Thoracic aorta (tissue), 2 donors: ENCODE measurements around the gene ZSCAN1. TPM values are rescaled to one million over a fixed set of nuclear protein-coding genes. Genes with fewer than 3 reads are reported as not detected.

ENCODE experiments used
- ATAC-seq: fragments of 150-250 bp; one replicate; pipeline ENCODE4 v1.8.0; 2017; ENCODE audit warnings: low read depth; ENCODE audit not compliant: insufficient number of reproducible peaks, low FRiP score
- DNase-seq: peaks from one replicate; pipeline ENCODE4 v3.0.0-alpha.2; 2020; ENCODE audit warnings: low spot score
- H3K27ac ChIP-seq, 2 donors: fragments of 200-600 bp; sonication (generic); 1 replicate in 1 of 2; 2 replicates in 1 of 2; pipeline ENCODE4 v1.5.1; 2016; ENCODE audit warnings: mild to moderate bottlenecking in 2 of 2, moderate library complexity in 2 of 2
- H3K27me3 ChIP-seq: fragments of 200-600 bp; sonication (generic); replicated peaks from 2 replicates; pipeline ENCODE4 v1.6.0; 2016; ENCODE audit warnings: mild to moderate bottlenecking; ENCODE audit not compliant: insufficient read depth
- H3K36me3 ChIP-seq: fragments of 200-600 bp; sonication (generic); one replicate; pipeline ENCODE4 v1.5.1; 2016
- H3K4me1 ChIP-seq, 2 donors: fragments of 200-600 bp; sonication (generic); 1 replicate in 1 of 2; 2 replicates in 1 of 2; pipeline versions ENCODE4 v1.5.1 to v1.6.0; 2016; ENCODE audit warnings: low read depth in 2 of 2, mild to moderate bottlenecking in 1 of 2; ENCODE audit not compliant: control insufficient read depth in 1 of 2
- H3K4me3 ChIP-seq: fragments of 200-600 bp; sonication (generic); 2 replicates; pipeline ENCODE4 v1.5.1; 2016; ENCODE audit warnings: mild to moderate bottlenecking
- H3K9me3 ChIP-seq: fragments of 200-600 bp; sonication (generic); 2 replicates; pipeline ENCODE4 v1.5.1; 2016
- total RNA-seq, 2 donors: library from RNA; depleted of rRNA; stranded (reverse); fragments of >200 nt; gene quantifications; one replicate each; pipeline versions ENCODE4 v1.1.0 to v1.2.3, GENCODE V29; 2016
- TF ChIP-seq, protein P1 (sequence below): fragments of 200-600 bp; sonication (generic); IDR thresholded peaks from one replicate; pipeline ENCODE4 v1.5.1; 2019; ENCODE audit warnings: antibody characterized with exemption

The ZSCAN1 gene
- total RNA-seq, 2 donors from 2014 or later = not detected

DNA sequence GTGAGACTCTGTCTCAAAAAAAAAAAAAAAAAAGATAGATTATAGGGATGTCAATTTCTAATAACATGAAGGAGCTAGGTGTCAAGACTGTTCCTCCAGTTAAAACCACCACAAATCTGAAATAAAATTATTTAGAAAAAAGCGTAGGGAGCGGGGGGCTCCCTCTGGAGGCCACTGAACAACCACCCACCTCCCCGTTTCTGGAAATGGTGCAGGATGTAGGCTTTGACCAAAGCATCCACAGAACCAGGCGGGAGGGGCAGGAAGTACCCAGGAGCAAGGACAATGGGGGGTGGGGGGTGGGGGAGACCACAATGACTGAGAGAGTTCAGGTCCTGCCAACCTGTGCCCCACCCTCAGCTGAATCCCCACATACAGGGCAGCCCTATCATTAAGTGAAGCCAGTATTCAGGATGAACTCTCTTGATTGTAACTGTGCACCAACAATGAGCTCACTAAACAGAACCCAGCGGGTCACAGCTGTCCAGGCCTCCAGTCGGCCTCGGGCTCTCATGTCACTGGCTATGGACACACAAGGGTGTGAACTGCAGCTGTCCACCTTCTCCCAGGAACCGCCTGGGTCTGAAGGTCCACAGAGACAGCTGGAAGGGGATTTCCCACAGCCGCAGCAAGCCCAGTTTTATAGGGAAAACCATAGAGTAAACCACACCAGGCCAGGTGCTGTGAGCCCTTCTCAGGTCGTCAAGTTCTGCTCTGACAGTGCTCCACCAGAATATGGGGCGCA is 57.6 kb downstream of the ZSCAN1 start:
- no peak for ATAC-seq
- Histone ChIP-seq H3K27ac (no peak overlapping the region), H3K27me3 (no peaks in the 10 kb centered on the region), H3K36me3 (peaks cover 27% of the 10 kb centered on the region), H3K4me3 (no peak overlapping the region), H3K9me3 (peaks cover 20% of the 10 kb centered on the region), H3K4me1 (no peaks in the 10 kb centered on the region)
- TF ChIP-seq, protein P1, sequence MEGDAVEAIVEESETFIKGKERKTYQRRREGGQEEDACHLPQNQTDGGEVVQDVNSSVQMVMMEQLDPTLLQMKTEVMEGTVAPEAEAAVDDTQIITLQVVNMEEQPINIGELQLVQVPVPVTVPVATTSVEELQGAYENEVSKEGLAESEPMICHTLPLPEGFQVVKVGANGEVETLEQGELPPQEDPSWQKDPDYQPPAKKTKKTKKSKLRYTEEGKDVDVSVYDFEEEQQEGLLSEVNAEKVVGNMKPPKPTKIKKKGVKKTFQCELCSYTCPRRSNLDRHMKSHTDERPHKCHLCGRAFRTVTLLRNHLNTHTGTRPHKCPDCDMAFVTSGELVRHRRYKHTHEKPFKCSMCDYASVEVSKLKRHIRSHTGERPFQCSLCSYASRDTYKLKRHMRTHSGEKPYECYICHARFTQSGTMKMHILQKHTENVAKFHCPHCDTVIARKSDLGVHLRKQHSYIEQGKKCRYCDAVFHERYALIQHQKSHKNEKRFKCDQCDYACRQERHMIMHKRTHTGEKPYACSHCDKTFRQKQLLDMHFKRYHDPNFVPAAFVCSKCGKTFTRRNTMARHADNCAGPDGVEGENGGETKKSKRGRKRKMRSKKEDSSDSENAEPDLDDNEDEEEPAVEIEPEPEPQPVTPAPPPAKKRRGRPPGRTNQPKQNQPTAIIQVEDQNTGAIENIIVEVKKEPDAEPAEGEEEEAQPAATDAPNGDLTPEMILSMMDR = no peak
- no peak for DNase-seq

DNA sequence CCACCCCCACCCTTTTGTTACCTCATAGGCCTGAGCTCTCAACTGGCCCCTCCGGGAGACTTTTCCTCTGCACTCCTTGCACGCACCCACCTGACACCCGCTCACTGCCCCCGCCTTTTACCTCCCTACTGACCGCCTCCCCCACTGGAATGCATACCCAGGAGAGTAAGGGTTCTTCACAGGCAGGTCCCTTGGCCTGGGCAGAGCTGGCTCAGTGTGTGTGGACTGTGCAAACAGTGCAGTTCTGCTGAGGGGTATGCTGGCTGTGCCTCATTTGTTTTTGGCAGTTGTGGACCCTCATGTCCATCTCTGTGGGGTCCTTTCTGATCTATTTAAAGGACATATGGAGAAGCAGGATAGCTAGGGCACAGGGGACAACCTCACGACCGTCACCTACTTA is 59.2 kb downstream of the ZSCAN1 start:
- TF ChIP-seq, protein P1 = no peak

DNA sequence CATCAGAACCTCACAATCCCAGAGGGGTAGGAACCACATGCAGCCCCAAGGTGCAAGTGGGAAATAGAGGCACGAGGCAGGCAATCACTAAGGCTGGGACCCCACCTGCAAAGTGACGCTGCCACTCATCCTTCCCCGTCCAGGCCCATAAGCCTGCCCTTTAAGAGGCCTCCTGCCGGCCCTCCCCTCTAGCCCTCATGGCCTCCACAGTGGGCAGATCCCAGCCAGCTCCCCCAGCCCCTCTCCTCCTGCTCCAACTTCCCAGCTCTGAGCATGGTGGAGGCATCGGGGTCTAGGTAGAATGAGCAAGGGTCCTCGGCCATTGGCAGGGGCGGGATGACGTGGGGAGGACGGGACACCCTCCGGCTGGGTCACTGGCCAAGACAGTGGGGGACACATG is 61.5 kb downstream of the ZSCAN1 start:
- H3K27me3 ChIP-seq = no peaks in the 10 kb centered on the region
- DNase-seq (no peak), ATAC-seq (no peak)
- H3K4me3 ChIP-seq = no peak overlapping the region
- H3K9me3 ChIP-seq = peaks cover 6% of the 10 kb centered on the region
- TF ChIP-seq, protein P1 = no peak
- peaks cover 3% of the 10 kb centered on the region for H3K36me3 ChIP-seq
- H3K4me1 ChIP-seq = peaks cover 7 to 12% of the 10 kb centered on the region in 2 donors
- no peak overlapping the region for H3K27ac ChIP-seq

More for the DNA sequence above, 59.2 kb downstream of the ZSCAN1 start:
- H3K4me1 ChIP-seq = peaks cover 7 to 8% of the 10 kb centered on the region in 2 donors
- H3K4me3 ChIP-seq = no peak overlapping the region
- peaks cover 10% of the 10 kb centered on the region for H3K9me3 ChIP-seq
- DNase-seq (no peak), ATAC-seq (no peak)
- no peaks in the 10 kb centered on the region for H3K27me3 ChIP-seq
- H3K27ac ChIP-seq = no peak overlapping the region
- H3K36me3 ChIP-seq = peaks cover 10% of the 10 kb centered on the region

DNA sequence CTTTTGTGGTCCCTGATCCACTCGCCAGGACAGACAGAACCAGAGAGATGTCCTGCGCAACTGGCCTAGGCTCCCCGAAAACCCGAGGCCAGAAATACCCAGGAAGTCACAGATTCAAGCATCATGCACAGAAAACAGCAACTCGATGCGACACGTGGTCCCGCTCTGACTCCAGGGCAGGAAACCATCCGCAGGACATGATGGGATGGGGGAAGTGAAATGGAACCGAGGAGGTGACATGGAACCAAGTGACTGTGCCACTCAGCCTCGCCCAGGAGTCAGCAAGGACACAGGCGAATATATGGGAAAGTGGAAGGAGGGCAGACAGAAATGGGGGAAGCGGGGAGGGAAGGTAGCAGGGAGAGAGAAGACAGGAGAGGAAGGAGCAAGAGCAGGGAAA is 63.1 kb downstream of the ZSCAN1 start:
- Histone ChIP-seq H3K27ac (peak overlapping the region in 1 of 2 donors; percentile 92), H3K9me3 (peaks cover 6% of the 10 kb centered on the region), H3K27me3 (no peaks in the 10 kb centered on the region), H3K36me3 (peaks cover 3% of the 10 kb centered on the region), H3K4me1 (peaks cover 7 to 12% of the 10 kb centered on the region in 2 donors), H3K4me3 (peak overlapping the region; percentile 100)
- TF ChIP-seq, protein P1 = no peak
- ATAC-seq (no peak), DNase-seq (no peak)

DNA sequence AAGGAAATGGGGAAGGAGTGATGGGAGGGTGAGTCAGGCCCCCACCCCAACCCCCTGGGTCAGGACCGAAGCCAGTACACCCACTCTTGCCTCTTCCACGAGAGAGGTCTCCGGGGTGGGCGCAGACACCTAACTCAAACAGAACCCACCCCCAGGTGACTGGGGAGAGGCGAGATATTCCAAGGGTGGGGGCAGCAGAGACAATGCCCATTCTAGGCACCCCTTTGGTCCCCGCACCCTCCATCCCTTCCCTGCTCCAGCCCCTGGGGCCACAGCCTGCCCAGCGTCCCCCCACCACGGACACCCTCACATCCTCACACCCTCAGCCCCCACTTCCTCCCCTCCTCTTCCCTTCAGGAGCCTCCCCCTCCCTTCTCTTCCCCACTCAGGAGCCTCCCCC is 63.5 kb downstream of the ZSCAN1 start:
- H3K27ac ChIP-seq = peak overlapping the region in 1 of 2 donors; percentile 92
- H3K4me1 ChIP-seq = peaks cover 7 to 12% of the 10 kb centered on the region in 2 donors
- ATAC-seq (no peak), DNase-seq (no peak)
- H3K27me3 ChIP-seq = no peaks in the 10 kb centered on the region
- peaks cover 6% of the 10 kb centered on the region for H3K9me3 ChIP-seq
- peak overlapping the region; percentile 100 for H3K4me3 ChIP-seq
- TF ChIP-seq, protein P1 = no peak
- H3K36me3 ChIP-seq = peaks cover 3% of the 10 kb centered on the region
